GM18873 (cell line): ENCODE data around the gene AFMID.
"Not testable (repeated sequence)": the region's sequence is repeated elsewhere in the genome, so short reads cannot be mapped to it uniquely, and the experiment has no call there.

ENCODE experiments used
- ATAC-seq: cut with Tn5 transposase; IDR thresholded peaks from one replicate; pipeline ENCODE4 v1.9.1; 2021; ENCODE audit warnings: mild to moderate bottlenecking, moderate library complexity, moderate number of reproducible peaks; ENCODE audit not compliant: unreplicated experiment, low FRiP score

The AFMID gene

GRCh38 chr17:78151514-78152008 lies 35.6 kb upstream of the AFMID start:
- ATAC-seq, result no peak

DNA sequence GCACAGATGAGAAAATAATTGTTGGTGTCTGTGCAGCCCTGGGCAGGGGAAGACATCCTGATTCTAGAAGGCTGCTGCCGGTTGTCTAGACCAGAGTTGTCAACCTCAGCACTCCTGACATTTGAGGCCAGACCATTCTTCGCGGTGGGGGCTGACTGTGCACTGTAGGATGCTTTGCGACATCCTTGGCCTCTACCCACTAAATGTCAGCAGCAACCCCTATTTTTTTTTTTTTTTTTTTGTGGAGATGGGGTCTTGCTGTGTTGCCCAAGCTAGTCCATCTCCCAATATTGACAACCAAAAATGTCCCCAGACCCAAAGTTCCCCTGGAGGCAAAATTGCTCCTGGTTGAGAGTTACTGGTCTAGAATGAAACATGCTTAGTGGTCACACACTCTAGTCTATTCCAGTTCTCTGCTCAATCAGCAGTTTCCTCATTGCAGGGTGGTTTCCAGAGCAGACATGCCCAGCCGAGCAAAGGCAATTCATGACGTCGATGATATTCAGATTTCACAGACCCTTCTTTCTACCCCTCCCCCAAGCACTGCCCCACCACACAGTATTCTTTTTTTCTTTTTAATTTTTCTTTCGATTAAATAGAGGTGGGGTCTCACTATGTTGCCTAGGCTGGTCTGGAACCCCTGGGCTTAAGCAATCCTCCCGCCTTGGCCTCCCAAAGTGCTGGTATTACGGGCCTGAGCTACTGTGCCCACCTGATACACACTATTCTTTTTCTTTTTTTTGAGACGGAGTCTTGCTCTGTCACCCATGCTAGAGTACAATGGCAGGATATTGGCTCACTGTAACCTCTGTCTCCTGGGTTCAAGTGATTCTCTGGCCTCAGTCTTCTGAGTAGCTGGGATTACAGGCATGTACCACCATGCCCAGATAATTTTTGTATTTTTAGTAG lies 32.0 kb upstream of the AFMID start:
- no peak for ATAC-seq

DNA sequence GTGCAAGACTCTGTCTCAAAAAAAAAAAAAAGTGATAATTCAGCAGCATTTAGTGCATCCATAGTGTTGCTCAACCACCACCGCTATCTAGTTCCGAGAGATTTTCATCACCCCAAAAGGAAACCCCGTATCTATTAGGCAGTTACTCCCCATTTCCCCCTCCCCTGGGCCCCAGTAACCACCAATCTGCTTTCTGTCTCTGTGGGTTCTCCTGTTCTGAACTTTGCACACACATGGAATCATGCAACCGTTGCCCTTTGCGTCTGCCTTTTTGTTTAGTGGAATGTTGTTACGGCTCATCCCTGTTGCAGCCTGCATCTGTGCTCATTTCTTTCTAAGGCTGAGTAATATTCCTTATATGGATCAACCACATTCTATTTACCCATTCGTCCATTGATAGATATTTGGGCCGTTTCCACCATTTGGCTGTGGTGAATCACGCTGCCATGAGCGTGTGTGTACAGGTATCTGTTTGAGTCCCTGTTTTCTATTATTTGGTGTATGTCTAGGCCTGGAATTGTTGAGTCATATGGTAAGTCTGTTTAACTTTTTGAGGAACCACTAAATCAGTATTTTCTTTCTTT lies 27.5 kb upstream of the AFMID start:
- ATAC-seq, result no peak

- ATAC-seq, result no peak
These were observed 23.0 kb upstream of the AFMID start for GRCh38 chr17:78163881-78164747.

GRCh38 chr17:78164748-78165607 lies 22.2 kb upstream of the AFMID start:
- no peak for ATAC-seq

DNA sequence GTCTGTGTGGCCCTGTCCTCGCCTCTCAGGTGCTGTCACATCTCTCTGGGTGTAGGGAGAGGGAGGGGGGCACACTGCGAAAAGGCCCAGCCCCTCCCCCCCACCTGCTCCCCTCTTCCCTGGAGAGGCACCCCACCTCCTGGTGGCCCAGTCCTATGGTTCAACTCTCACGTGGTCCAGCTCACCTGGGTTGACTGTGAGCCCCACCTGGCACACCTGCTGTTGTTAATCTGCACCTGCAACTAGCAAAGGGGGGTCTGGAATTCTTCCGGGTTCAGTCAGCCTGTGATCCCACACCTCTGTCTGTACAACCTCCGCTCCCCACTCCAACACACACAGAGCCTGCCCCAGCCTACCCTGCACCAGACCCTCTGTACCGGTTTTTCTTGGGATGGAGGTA lies 20.7 kb upstream of the AFMID start:
- ATAC-seq, result no peak

- ATAC-seq, result no peak
These were observed 18.8 kb upstream of the AFMID start, which contains the start of gene SYNGR2 for GRCh38 chr17:78168242-78168902. Gene SYNGR2, plus strand, starts transcription at chr17:78168581. Its CDS starts 36 bp downstream, at chr17:78168617.

GRCh38 chr17:78168903-78169793 lies 18.0 kb upstream of the AFMID start:
- no peak for ATAC-seq

DNA sequence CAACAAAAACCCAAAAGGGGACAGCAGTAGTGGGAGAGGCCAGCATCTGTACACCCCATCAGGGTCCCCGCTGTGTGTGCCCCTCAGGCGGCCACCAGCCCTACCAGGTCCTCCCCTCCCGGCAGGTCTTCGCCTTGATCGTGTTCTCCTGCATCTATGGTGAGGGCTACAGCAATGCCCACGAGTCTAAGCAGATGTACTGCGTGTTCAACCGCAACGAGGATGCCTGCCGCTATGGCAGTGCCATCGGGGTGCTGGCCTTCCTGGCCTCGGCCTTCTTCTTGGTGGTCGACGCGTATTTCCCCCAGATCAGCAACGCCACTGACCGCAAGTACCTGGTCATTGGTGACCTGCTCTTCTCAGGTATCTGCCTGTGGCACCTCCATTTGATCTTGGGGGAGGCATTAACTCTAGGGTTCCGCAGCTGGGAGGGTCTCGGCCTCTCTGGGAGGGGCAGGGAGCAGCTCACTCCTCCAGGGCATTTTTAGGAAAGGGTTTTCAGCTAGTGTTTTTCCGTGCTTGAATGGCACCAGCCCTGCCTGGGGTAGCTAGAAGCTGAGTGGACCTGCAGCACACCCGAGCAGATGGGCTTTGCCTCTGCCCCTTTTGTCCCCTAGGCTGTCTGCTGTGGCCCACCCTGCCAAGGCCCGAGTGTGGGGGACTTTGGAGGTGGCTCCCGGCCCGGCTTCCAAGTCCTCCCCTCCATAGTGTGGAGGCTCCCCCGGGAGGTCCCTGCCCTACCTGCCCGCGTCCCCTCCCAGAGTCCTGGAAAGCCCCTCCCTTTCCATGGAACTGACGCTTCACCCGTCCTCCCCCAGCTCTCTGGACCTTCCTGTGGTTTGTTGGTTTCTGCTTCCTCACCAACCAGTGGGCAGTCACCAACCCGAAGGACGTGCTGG lies 16.2 kb upstream of the AFMID start:
- no peak for ATAC-seq

DNA sequence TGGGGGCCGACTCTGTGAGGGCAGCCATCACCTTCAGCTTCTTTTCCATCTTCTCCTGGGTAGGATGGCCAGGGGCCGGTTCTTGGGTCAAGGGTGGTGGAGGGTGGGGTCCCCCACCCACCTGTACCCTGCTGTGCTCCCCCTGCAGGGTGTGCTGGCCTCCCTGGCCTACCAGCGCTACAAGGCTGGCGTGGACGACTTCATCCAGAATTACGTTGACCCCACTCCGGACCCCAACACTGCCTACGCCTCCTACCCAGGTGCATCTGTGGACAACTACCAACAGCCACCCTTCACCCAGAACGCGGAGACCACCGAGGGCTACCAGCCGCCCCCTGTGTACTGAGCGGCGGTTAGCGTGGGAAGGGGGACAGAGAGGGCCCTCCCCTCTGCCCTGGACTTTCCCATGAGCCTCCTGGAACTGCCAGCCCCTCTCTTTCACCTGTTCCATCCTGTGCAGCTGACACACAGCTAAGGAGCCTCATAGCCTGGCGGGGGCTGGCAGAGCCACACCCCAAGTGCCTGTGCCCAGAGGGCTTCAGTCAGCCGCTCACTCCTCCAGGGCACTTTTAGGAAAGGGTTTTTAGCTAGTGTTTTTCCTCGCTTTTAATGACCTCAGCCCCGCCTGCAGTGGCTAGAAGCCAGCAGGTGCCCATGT lies 15.4 kb upstream of the AFMID start:
- not testable (repeated sequence) for ATAC-seq

- ATAC-seq, result no peak
These were observed 14.7 kb upstream of the AFMID start for GRCh38 chr17:78172249-78173051.

GRCh38 chr17:78173097-78173715 lies 14.0 kb upstream of the AFMID start:
- no peak for ATAC-seq

GRCh38 chr17:78174346-78174869 lies 12.8 kb upstream of the AFMID start:
- no peak for ATAC-seq

DNA sequence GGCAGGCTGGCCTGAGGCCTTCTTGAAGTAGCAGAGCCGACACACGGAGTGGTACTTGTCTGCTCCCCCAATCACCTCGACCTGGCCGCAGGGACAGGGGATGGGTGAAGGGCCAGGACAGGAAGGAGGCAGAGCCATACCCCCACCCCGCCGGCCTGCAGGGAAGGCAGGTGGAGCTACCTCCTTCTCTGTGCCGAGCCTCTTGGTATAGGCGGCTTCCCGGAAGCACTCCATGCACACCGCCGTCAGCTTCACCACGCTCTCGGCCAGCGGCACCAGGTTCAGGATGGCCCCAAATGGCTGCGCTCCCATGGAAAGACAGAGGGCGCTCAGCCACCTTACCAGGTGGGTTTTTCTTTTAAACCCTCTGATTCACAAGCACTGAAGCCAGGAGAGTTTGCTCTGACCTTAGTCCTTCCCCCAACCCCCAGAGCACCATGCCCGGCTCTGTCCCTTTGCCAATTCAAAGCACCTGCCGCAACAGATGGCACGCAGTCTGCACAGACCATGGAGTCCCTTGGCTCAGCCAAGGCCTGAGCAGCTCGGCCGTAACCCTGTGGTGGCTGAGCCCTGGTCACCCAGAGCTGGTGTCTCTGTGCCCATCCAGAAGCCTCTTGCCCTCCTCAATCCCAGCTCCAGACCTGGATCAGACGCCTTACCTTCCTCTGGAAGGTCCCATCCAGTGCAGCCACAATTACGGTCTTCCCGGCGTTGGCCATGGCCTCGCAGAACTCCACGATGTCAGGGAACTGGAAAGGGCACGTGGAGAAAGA lies 12.1 kb upstream of the AFMID start:
- ATAC-seq, result no peak

- no peak for ATAC-seq
These were observed 11.6 kb upstream of the AFMID start for GRCh38 chr17:78175643-78175981.
